Lower lobe of right lung (tissue), 2 donors: ENCODE data around the gene SERPINA10. TPM values are rescaled to one million over a fixed set of nuclear protein-coding genes. Genes with fewer than 3 reads are reported as not detected.

Experiments used
- ATAC-seq, 2 donors: fragments of 200-7000 bp; cut with Tn5 transposase; one replicate each; pipeline ENCODE4 v1.9.1; 2020 to 2022; ENCODE audit warnings: mild to moderate bottlenecking in 2 of 2, moderate library complexity in 2 of 2
- DNase-seq: peaks from one replicate; pipeline ENCODE4 v3.0.0-alpha.2; 2020
- H3K27ac ChIP-seq: fragments of 200-600 bp; one replicate; pipeline ENCODE4 v1.8.0; 2022
- H3K27me3 ChIP-seq: fragments of 200-600 bp; one replicate; pipeline ENCODE4 v1.8.0; 2022; ENCODE audit warnings: low read depth
- H3K36me3 ChIP-seq: fragments of 200-600 bp; one replicate; pipeline ENCODE4 v1.8.0; 2022; ENCODE audit warnings: mild to moderate bottlenecking
- H3K4me1 ChIP-seq: fragments of 200-600 bp; one replicate; pipeline ENCODE4 v1.8.0; 2022
- H3K4me3 ChIP-seq: fragments of 200-600 bp; one replicate; pipeline ENCODE4 v1.8.0; 2022; ENCODE audit warnings: mild to moderate bottlenecking
- H3K9me3 ChIP-seq: fragments of 200-600 bp; one replicate; pipeline ENCODE4 v1.8.0; 2022
- CTCF ChIP-seq: fragments of 200-600 bp; IDR thresholded peaks from one replicate; pipeline ENCODE4 v1.8.0; 2022; ENCODE audit warnings: antibody characterized with exemption, mild to moderate bottlenecking
- intact Hi-C: fragments of 100-400 bp; cut with DNase I; formaldehyde crosslinking; loops from one replicate; pipeline ENCODE4 v1.11.0; 2022
- total RNA-seq: library from RNA; stranded (reverse); fragmentation: NEBNext Ultra II Directional; extraction: Animal tissue kit (Norgen Biotek cat#: 25700); gene quantifications from one replicate; pipeline ENCODE4 v1.2.1, GENCODE V29; 2021
- donor health status: DM: no; HTN: yes; CAD: no; lungs with severe emphysema.

SERPINA10 gene
- total RNA-seq, 1 donor from 2014 or later: not detected

- ATAC-seq (no peak), DNase-seq (no peak)
- H3K9me3 ChIP-seq: no peaks in the 10 kb centered on the region
- H3K27me3 ChIP-seq: no peaks in the 10 kb centered on the region
- H3K4me3 ChIP-seq: no peak overlapping the region
- no peaks in the 10 kb centered on the region for H3K4me1 ChIP-seq
- no peak overlapping the region for H3K27ac ChIP-seq
- intact Hi-C loops: no loop called here
- no peak for TF ChIP-seq CTCF
- H3K36me3 ChIP-seq: no peaks in the 10 kb centered on the region
Measured at GRCh38 chr14:94237046-94237445, 56.0 kb downstream of the SERPINA10 start.

Other genes with a start within 250 kb of the SERPINA10 start
- 163 TPM for gene DDX24, start 212.1 kb downstream of the SERPINA10 start, total RNA-seq
- 10.9 TPM for gene IFI27L1, start 212.0 kb downstream of the SERPINA10 start, total RNA-seq
- 340 TPM for gene IFI27, start 182.5 kb downstream of the SERPINA10 start, total RNA-seq
- gene IFI27L2, start 163.7 kb downstream of the SERPINA10 start, total RNA-seq: 49.7 TPM
- gene PPP4R4, start 118.9 kb downstream of the SERPINA10 start, total RNA-seq: 5.9 TPM
- 1.1 TPM for gene SERPINA6, start 30.1 kb upstream of the SERPINA10 start, total RNA-seq
- gene SERPINA2, start 73.4 kb upstream of the SERPINA10 start, total RNA-seq: not detected
- gene SERPINA1, start 95.3 kb upstream of the SERPINA10 start, total RNA-seq: 994 TPM
- gene SERPINA11, start 159.5 kb upstream of the SERPINA10 start, total RNA-seq: not detected
- gene SERPINA9, start 182.9 kb upstream of the SERPINA10 start, total RNA-seq: not detected
- gene SERPINA12, start 216.2 kb upstream of the SERPINA10 start, total RNA-seq: not detected